ENCODE measurements around the gene SPATS2.

SPATS2 gene

GRCh38 chr12:49456131-49456679 is 88.9 kb downstream of the SPATS2 start:
- ChIA-PET CTCF (interaction anchor here (1.1 to 3.1 kb wide), 3 partner anchors 14 to 98 kb away, joined by 3 to 10 read pairs (median 7); partner anchors contain the start of gene SPATS2), POLR2A (no interaction called here)
- DNase-seq (ENCODE audit: extremely low spot score), result no peak
- no peak for TF ChIP-seq CTCF (IDR thresholded peaks at IDR 0.05; ENCODE audit: control extremely low read depth, extremely low read depth, low read depth, missing control alignments)

GRCh38 chr12:49458816-49459215 is 91.6 kb downstream of the SPATS2 start:
- TF ChIP-seq CTCF (IDR thresholded peaks at IDR 0.05; ENCODE audit: control extremely low read depth, extremely low read depth, low read depth, missing control alignments), result no peak
- ChIA-PET CTCF (interaction anchor here (1.2 to 1.9 kb wide), 3 partner anchors 12 to 100 kb away, joined by 4 to 6 read pairs (median 4); partner anchors contain the start of gene SPATS2), POLR2A (no interaction called here)
- DNase-seq (ENCODE audit: extremely low spot score), result no peak

DNA sequence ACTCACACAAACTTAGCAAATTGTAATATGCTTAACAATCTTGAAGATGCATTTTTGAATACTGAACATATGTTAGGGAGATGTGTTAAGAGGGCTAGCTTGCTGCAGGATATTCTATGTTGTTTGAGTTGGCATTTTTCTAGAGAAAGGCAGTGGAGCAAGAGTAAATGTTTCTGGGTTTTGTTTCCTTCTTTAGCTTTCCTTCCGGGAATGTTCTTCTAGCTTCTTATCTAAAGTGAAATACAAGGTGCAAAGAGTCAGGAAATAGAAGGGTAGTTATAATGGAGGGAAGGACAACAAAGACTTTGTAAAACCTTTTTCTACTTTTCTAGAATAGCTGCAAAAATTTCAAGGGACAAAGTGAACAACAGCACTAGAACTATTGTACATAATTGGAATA is 94.0 kb downstream of the SPATS2 start:
- ChIA-PET POLR2A (no interaction called here), CTCF (interaction anchor here (0.9 to 2.2 kb wide), 7 partner anchors 9 to 114 kb away, joined by 3 to 8 read pairs (median 3); no protein-coding TSS in a partner anchor)
- TF ChIP-seq CTCF (IDR thresholded peaks at IDR 0.05; ENCODE audit: control extremely low read depth, extremely low read depth, low read depth, missing control alignments), result no peak
- no peak for DNase-seq (ENCODE audit: extremely low spot score)

- CTCF ChIA-PET, result interaction anchor here (1.1 to 2.0 kb wide), 3 partner anchors 9 to 161 kb away, joined by 3 to 7 read pairs (median 6); partner anchors contain the start of genes PRPF40B and SPATS2
- no peak for TF ChIP-seq CTCF (IDR thresholded peaks at IDR 0.05; ENCODE audit: control extremely low read depth, extremely low read depth, low read depth, missing control alignments)
- POLR2A ChIA-PET, result no interaction called here
- DNase-seq (ENCODE audit: extremely low spot score), result no peak
Observed at GRCh38 chr12:49462083-49462744, 95.0 kb downstream of the SPATS2 start.

DNA sequence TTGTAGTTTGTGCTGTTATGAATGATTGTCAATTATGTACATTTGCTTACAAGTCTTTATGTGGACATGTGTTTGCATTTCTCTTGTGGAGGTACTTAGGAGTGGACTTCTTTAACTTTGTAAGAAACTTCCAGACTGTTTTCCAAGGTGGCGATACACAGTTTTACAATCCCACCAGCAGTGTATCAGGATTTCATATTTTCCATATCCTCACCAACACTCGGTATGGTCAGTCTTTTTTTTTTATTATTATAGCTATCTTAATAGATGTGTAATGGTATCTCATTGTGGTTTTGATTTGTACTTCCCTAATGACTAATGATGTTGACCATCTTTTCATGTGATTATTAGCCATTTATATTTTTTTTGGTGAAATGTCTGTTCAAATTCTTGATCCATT is 97.9 kb downstream of the SPATS2 start:
- POLR2A ChIA-PET, result no interaction called here
- CTCF ChIA-PET, result interaction anchor here (1.3 kb wide), 1 partner anchor 19 kb away, joined by 4 read pairs; no protein-coding TSS in a partner anchor
- TF ChIP-seq CTCF (IDR thresholded peaks at IDR 0.05; ENCODE audit: control extremely low read depth, extremely low read depth, low read depth, missing control alignments), result no peak
- DNase-seq (ENCODE audit: extremely low spot score), result no peak

- no peak for DNase-seq (ENCODE audit: extremely low spot score)
- TF ChIP-seq CTCF (IDR thresholded peaks at IDR 0.05; ENCODE audit: control extremely low read depth, extremely low read depth, low read depth, missing control alignments), result no peak
- POLR2A ChIA-PET, result no interaction called here
- CTCF ChIA-PET, result interaction anchor here (1.0 to 2.4 kb wide), 12 partner anchors 10 to 125 kb away, joined by 3 to 11 read pairs (median 4); partner anchors contain the start of gene DNAJC22
Observed at GRCh38 chr12:49470986-49471385, 103.7 kb downstream of the SPATS2 start.

Data from GM10248 (cell line).